Measurements from ENCODE around the gene SMARCC1. TPM values are rescaled to one million over a fixed set of nuclear protein-coding genes. Genes with fewer than 3 reads are reported as not detected.

Gene SMARCC1
- total RNA-seq, 1 donor from 2014 or later = 99.6 TPM

DNA sequence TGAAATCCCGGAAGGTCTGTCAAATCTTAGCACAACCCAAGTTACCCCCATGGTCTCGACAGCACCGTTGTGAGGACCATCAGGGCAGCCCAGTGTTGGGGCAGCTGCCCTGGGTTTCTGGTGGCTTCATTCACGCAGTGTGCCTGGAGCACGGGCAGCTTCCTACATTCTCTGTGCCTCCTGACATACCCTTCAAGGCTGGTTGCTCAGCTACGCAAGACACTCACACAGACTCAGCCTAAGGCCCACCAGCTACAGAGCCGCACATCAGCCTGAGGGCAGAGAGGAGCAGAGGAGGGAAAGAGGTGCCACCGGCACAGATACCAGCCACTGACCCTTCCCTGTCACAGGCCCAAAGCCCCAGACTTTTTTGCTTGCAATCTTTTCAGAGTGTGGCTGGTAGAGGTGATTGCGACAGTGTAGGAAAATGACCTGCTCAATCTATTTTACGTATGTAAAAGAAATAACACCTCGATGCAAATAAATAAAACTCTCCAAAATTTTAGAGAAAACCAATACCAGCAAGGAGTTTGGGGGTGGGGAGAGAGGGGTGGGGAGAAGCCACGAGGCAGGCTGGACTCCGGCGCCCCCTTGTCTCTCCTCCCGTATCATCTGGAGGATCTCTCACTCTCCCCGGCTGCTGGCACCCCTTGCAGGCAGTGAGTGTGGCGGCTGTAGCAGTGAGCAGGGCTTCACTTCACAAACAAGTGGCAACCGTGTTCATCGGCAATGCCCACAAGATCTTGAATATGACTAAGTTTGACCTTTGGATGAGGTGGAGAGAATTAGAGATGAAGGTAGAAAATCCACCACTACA lies 215.8 kb downstream of the SMARCC1 start:
- no peak for DNase-seq (ENCODE audit: extremely low spot score, unreplicated experiment)
- TF ChIP-seq, protein P1, sequence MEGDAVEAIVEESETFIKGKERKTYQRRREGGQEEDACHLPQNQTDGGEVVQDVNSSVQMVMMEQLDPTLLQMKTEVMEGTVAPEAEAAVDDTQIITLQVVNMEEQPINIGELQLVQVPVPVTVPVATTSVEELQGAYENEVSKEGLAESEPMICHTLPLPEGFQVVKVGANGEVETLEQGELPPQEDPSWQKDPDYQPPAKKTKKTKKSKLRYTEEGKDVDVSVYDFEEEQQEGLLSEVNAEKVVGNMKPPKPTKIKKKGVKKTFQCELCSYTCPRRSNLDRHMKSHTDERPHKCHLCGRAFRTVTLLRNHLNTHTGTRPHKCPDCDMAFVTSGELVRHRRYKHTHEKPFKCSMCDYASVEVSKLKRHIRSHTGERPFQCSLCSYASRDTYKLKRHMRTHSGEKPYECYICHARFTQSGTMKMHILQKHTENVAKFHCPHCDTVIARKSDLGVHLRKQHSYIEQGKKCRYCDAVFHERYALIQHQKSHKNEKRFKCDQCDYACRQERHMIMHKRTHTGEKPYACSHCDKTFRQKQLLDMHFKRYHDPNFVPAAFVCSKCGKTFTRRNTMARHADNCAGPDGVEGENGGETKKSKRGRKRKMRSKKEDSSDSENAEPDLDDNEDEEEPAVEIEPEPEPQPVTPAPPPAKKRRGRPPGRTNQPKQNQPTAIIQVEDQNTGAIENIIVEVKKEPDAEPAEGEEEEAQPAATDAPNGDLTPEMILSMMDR (IDR thresholded peaks at IDR 0.05) = no peak
- no peaks in the 10 kb centered on the region for H3K36me3 Mint-ChIP-seq (ENCODE audit: unreplicated experiment)
- H3K27me3 Mint-ChIP-seq (ENCODE audit: unreplicated experiment) = peaks cover 4% of the 10 kb centered on the region
- H3K9me3 Mint-ChIP-seq (ENCODE audit: unreplicated experiment) = no peaks in the 10 kb centered on the region
- no peaks in the 10 kb centered on the region for H3K4me1 Mint-ChIP-seq (ENCODE audit: unreplicated experiment)
- H3K4me3 Mint-ChIP-seq (ENCODE audit: unreplicated experiment) = no peak overlapping the region
- H3K27ac Mint-ChIP-seq (ENCODE audit: unreplicated experiment) = no peak overlapping the region

GRCh38 chr3:47556351-47556750 lies 225.3 kb downstream of the SMARCC1 start:
- TF ChIP-seq, protein P1 (IDR thresholded peaks at IDR 0.05) = no peak
- no peak for DNase-seq (ENCODE audit: extremely low spot score, unreplicated experiment)
- Mint-ChIP-seq H3K4me3 (ENCODE audit: unreplicated experiment) (no peak overlapping the region), H3K36me3 (ENCODE audit: unreplicated experiment) (no peaks in the 10 kb centered on the region), H3K9me3 (ENCODE audit: unreplicated experiment) (no peaks in the 10 kb centered on the region), H3K4me1 (ENCODE audit: unreplicated experiment) (no peaks in the 10 kb centered on the region), H3K27ac (ENCODE audit: unreplicated experiment) (no peak overlapping the region), H3K27me3 (ENCODE audit: unreplicated experiment) (peaks cover 13% of the 10 kb centered on the region)

GRCh38 chr3:47554335-47554734 lies 227.4 kb downstream of the SMARCC1 start:
- no peak overlapping the region for H3K27ac Mint-ChIP-seq (ENCODE audit: unreplicated experiment)
- H3K4me1 Mint-ChIP-seq (ENCODE audit: unreplicated experiment) = no peaks in the 10 kb centered on the region
- H3K36me3 Mint-ChIP-seq (ENCODE audit: unreplicated experiment) = no peaks in the 10 kb centered on the region
- no peaks in the 10 kb centered on the region for H3K9me3 Mint-ChIP-seq (ENCODE audit: unreplicated experiment)
- DNase-seq (ENCODE audit: extremely low spot score, unreplicated experiment) = no peak
- H3K27me3 Mint-ChIP-seq (ENCODE audit: unreplicated experiment) = peaks cover 31% of the 10 kb centered on the region
- TF ChIP-seq, protein P1 (IDR thresholded peaks at IDR 0.05) = no peak
- no peak overlapping the region for H3K4me3 Mint-ChIP-seq (ENCODE audit: unreplicated experiment)

DNA sequence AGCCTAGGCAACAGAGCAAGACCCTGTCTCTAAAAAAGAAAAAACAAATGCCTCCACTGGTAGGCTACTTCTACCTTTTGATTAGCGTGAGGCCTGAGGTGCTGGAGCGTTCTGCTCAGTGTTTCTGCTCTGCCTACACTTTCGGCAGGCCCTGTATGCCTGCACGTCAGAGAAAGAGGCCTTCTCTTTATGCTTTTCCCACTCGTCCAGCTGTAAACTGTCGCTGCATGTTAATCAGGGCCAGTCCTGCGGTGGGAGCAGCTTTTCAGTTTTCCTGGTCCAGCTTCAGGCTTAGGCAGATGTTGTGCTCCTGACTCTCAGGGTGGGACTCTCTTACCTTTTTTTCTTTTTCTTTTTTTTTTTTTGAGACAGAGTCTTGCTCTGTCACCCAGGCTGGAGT lies 228.3 kb downstream of the SMARCC1 start:
- H3K4me1 Mint-ChIP-seq (ENCODE audit: unreplicated experiment) = no peaks in the 10 kb centered on the region
- H3K4me3 Mint-ChIP-seq (ENCODE audit: unreplicated experiment) = no peak overlapping the region
- TF ChIP-seq, protein P1 (IDR thresholded peaks at IDR 0.05) = no peak
- peaks cover 37% of the 10 kb centered on the region for H3K27me3 Mint-ChIP-seq (ENCODE audit: unreplicated experiment)
- DNase-seq (ENCODE audit: extremely low spot score, unreplicated experiment) = no peak
- H3K36me3 Mint-ChIP-seq (ENCODE audit: unreplicated experiment) = no peaks in the 10 kb centered on the region
- H3K9me3 Mint-ChIP-seq (ENCODE audit: unreplicated experiment) = no peaks in the 10 kb centered on the region
- no peak overlapping the region for H3K27ac Mint-ChIP-seq (ENCODE audit: unreplicated experiment)

GRCh38 chr3:47542471-47543173 lies 239.1 kb downstream of the SMARCC1 start:
- TF ChIP-seq, protein P1 (IDR thresholded peaks at IDR 0.05) = no peak
- H3K27ac Mint-ChIP-seq (ENCODE audit: unreplicated experiment) = no peak overlapping the region
- no peaks in the 10 kb centered on the region for H3K4me1 Mint-ChIP-seq (ENCODE audit: unreplicated experiment)
- H3K36me3 Mint-ChIP-seq (ENCODE audit: unreplicated experiment) = no peaks in the 10 kb centered on the region
- no peak overlapping the region for H3K4me3 Mint-ChIP-seq (ENCODE audit: unreplicated experiment)
- H3K9me3 Mint-ChIP-seq (ENCODE audit: unreplicated experiment) = no peaks in the 10 kb centered on the region
- no peak for DNase-seq (ENCODE audit: extremely low spot score, unreplicated experiment)
- H3K27me3 Mint-ChIP-seq (ENCODE audit: unreplicated experiment) = peaks cover 4% of the 10 kb centered on the region
